CD4-positive, alpha-beta T cell treated with Interferon gamma for 1 hour (primary cell): ENCODE data around the gene XRN1.
A peak's percentile ranks its signal among the peaks of the same experiment; 100 is the strongest.
"Not testable (repeated sequence)": the region's sequence is repeated elsewhere in the genome, so short reads cannot be mapped to it uniquely, and the experiment has no call there.

Experiments used
- DNase-seq: peaks from one replicate; pipeline ENCODE4 v3.0.0-alpha.2; 2020

XRN1 gene

DNA sequence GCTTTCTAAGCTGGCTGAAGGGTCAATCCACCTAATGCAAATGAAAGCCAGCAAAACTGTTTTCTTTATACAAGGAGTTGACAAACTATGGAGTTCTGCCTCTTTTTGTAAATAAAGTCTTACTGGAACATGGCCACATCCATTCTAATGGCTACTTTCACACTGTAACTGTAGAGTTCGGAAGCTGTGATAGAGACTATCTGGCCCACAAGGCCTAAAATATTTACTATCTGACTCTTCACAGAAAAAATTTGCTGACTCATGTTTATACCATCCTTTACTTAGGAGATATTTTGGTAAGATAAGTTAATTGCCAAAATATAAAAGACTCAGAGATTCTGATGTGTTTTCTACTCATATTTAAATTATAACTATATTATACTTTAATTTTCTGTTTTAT lies 128.7 kb downstream of the XRN1 start:
- no peak for DNase-seq

DNA sequence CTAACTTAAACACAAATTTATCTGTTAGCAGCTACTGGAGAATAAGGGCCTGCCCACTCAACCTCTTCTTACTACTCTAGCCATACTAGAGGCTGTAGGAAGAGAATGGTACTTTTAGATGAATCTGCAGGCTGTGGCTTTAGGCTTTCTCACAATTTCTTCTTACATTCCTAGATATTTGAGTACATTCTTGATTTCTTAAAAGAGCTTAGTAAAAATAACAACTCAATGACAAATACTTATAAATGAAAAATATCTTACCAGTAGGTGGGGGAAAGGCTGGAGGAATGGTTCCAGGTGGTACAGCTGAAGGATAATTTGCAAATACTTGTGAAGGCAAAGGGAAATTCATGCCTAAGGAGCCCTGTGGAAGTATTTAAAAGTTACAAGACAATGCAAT lies 129.5 kb downstream of the XRN1 start:
- DNase-seq: no peak

DNA sequence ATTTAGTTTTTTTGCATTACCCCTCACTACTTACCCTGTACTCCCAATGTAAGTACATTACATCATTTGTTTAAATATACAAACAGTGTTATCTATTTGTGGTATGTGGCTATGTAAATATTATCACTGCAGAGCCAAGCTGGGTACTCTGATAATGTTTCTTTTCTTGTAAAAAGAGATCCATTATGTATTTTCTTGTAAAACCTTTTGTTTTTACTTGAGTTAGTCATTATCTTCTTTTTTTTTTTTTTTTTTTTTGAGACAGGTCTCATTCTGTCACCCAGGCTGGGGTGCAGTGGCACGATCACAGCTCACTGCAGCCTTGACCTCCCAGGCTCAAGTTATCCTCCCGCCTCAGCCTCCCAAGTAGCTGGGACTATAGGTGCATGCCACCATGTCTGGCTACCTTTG lies 131.9 kb downstream of the XRN1 start:
- DNase-seq: not testable (repeated sequence)

- no peak for DNase-seq
Observed at GRCh38 chr3:142315083-142315482, 132.8 kb downstream of the XRN1 start.

GRCh38 chr3:142310439-142310838 lies 137.4 kb downstream of the XRN1 start:
- no peak for DNase-seq

- not testable (repeated sequence) for DNase-seq
Observed at GRCh38 chr3:142302847-142303246, 145.0 kb downstream of the XRN1 start.

DNA sequence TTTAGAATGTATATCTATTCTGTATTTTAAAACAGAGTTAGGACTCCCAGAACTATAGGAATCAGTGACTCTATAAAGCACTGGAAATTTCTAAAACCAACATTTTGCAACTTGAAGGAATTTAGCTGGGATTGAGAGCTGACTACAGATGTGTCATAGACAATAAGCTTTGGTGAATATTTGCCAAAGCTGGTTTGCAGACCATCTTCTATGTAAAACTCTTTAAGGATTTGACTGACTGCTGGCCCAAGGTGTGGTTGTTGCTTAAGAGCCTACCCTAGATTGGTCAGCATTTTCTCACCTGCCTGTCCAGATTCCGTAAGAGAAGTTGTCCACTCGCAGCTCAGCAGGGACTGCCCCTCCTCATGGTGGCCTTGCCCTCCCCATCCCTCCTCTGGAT lies 149.2 kb downstream of the XRN1 start:
- DNase-seq: no peak

DNA sequence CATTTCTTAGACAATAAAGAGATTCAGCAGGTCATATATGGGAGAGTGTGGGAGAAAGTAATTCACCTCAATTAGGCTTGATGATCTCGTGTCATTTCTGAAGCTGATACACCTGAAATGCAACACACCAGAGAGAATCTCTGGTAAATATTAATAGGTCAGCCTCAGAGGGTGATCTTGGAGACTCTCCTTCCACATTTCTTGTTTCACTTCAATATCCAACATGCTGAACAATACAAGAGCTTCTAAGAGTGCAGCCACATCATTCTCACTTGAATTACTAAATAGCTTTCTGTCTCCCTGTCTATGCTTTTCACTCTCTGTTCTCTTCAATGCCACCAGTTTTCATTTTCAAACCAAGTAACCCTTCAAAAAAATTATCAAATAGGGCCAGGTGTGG lies 151.3 kb downstream of the XRN1 start:
- DNase-seq: no peak

GRCh38 chr3:142287866-142288638 lies 159.8 kb downstream of the XRN1 start:
- no peak for DNase-seq

GRCh38 chr3:142285083-142285517 lies 162.7 kb downstream of the XRN1 start:
- DNase-seq: no peak

DNA sequence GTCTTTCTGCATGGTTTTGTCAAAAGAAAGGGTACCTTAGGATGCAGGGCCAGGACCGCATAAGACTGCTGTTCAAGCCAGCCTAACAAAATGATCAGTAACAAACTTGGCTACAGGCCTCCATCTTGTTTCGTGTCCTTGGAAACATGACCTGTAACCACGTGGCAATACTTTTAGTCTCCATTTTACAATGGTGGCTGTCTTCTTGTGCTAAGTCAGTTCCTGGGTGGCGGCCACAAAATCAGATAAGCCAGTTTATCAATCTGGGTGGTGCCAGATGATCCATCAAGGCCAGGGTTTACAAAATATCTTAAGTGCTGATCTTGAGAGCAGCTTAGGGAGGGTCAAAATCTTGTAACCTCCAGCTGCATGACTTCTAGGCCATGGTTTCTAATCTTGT lies 165.3 kb downstream of the XRN1 start:
- no peak for DNase-seq

- no peak for DNase-seq
Observed at GRCh38 chr3:142281474-142281873, 166.4 kb downstream of the XRN1 start.

- peak; percentile 47 for DNase-seq
Observed at GRCh38 chr3:142279965-142280590, 167.8 kb downstream of the XRN1 start.

DNA sequence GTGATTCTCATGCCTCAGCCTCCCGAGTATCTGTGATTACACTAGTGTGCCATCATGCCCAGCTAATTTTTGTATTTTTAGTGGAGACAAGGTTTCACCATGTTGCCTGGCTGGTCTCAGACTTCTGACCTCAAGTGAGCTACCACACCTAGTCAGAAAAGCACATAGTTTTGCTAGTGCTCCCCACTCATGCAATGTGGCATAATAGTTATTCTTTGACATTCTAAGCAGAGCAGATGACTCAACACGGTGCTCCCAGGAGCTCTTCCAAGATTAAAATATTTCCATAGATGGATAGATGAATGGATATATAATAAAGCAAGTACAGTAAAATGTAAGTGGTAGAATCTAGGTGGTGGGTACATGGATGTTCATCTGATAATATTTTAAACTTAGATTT lies 169.4 kb downstream of the XRN1 start:
- DNase-seq: no peak

GRCh38 chr3:142276781-142277180 lies 171.1 kb downstream of the XRN1 start:
- no peak for DNase-seq

DNA sequence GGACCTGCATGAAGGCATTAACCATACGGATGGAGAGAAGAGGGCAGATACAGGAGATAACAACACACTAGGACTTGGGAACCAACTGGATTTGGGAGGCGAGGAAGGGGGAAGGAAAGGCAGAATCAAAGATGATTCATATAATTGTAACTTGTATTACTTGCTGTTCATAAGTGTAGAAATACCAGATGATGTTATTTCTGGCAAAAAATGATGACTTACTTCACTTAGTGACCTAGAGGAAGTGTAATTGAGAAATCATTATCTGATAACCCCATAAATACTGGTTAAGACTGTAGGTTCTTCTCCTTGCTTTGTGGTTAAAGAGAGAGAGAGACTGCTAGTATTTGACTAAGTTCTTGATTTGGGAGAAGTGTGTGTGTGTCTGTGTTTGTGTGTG lies 172.0 kb downstream of the XRN1 start:
- no peak for DNase-seq

DNA sequence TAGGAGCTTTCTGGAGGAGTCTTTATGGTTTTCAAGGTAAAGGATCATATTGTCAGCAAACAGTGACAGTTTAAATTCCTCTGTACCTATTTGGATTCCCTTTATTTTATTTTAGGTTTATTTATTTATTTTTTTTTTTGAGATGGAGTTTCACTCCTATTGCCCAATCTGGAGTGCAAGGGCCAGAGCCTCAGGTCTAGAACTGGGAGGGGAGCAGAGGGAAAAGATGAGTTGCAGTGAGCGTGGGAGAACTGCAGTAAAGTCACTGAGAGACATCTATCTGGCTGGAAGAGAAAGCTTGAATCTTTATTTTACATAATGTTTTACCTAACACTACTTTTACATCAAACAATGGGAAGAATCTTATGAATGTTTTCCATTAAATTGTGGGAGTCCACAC lies 172.9 kb downstream of the XRN1 start:
- no peak for DNase-seq

- DNase-seq: no peak
Observed at GRCh38 chr3:142273501-142273900, 174.3 kb downstream of the XRN1 start.

GRCh38 chr3:142272200-142272891 lies 175.5 kb downstream of the XRN1 start:
- DNase-seq: no peak

GRCh38 chr3:142270407-142270806 lies 177.4 kb downstream of the XRN1 start:
- DNase-seq: peak; percentile 54

DNA sequence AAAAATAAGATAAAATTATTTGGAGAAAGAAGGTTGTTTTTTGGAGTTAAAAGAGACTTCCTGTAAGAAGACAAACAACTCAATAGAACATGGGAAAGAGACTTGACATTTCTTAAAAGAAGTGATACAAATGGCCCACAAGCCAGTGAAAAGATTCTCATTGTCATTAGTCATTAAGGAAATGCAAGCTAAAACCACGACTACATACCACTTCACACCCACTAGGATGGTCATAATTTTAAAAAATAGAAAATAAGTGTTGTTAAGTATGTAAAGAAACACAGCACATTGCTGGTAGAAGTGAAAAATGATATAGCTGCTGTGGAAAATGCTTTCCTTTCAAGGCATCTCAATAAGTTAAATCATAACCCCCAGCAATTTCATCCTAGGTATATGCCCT lies 178.1 kb downstream of the XRN1 start:
- no peak for DNase-seq

DNA sequence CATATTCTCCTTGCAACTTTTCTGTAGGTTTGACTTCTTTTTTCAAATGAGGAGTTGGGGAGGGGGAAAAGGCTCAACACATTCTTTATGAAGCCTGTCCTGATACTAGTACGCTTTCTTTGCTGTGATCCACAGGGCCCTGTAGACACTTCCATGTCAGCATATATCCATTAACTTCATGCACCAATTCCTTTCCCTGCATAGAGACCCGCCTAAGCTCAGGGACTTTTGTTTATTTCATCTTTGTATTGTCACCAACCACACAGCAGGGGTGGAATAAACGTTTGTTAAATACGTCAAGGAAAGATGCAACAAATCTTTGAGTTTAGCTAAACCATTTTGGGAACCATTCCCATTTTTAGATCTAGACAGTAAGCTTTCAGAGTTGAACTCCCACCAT lies 179.4 kb downstream of the XRN1 start:
- DNase-seq: no peak

- no peak for DNase-seq
Observed at GRCh38 chr3:142267269-142267668, 180.6 kb downstream of the XRN1 start.

- no peak for DNase-seq
Observed at GRCh38 chr3:142263112-142263511, 184.7 kb downstream of the XRN1 start.
